SK-N-SH (cell line): ENCODE measurements around the gene FAM20C. TPM values are rescaled to one million over a fixed set of nuclear protein-coding genes. Genes with fewer than 3 reads are reported as not detected.
A peak's percentile ranks its signal among the peaks of the same experiment; 100 is the strongest.

Experiments
- CTCF ChIA-PET: fragments of 300-600, 350-600 bp; formaldehyde crosslinking; extraction: SDS; loops from one replicate; lab custom pipeline; 2021; lab: Yijun Ruan, JAX
- POLR2A ChIA-PET: fragments of 350-600 bp; sonication (Branson Sonifier 250); formaldehyde crosslinking; extraction: SDS; loops from one replicate; lab custom pipeline; 2020; ENCODE audit warnings: antibody characterized with exemption, inconsistent platforms; lab: Yijun Ruan, JAX
- DNase-seq: peaks from one replicate; pipeline ENCODE4 v3.0.0; 2012
- H2AFZ ChIP-seq: fragments of 200-600 bp; sonication (generic); 2 replicates; pipeline ENCODE4 v1.8.1; 2016; ENCODE audit warnings: antibody characterized with exemption, mild to moderate bottlenecking, low read depth
- H3F3A ChIP-seq: fragments of 200-600 bp; sonication (generic); replicated peaks from 2 replicates; pipeline ENCODE3; 2016; ENCODE audit warnings: antibody characterized with exemption, mild to moderate bottlenecking; ENCODE audit not compliant: insufficient read depth
- H3K27ac ChIP-seq, 2 experiments: fragments of 200-500 bp in 1 of 2; fragments of 200-600 bp in 1 of 2; sonication (Bioruptor generic) in 1 of 2; sonication (generic), shearing (Covaris generic) in 1 of 2; 2 replicates each; pipeline versions ENCODE4 v1.5.1 to v1.6.1; 2014 to 2016; ENCODE audit warnings: low read depth in 2 of 2, inconsistent platforms in 1 of 2, low read length in 1 of 2, mild to moderate bottlenecking in 1 of 2, mixed read lengths in 1 of 2
- H3K27me3 ChIP-seq: fragments of 200-600 bp; sonication (generic), shearing (Covaris generic); 2 replicates; pipeline ENCODE4 v1.6.1; 2016; ENCODE audit warnings: mixed run types; ENCODE audit not compliant: insufficient read depth
- H3K36me3 ChIP-seq, 2 experiments: fragments of 200-500 bp in 1 of 2; fragments of 200-600 bp in 1 of 2; sonication (Bioruptor generic) in 1 of 2; sonication (generic) in 1 of 2; replicated peaks in 1 of 2; 2 replicates each; pipeline versions ENCODE3 to v1.5.1; 2014 to 2016; ENCODE audit warnings: low read length in 1 of 2, mild to moderate bottlenecking in 1 of 2; ENCODE audit not compliant: insufficient read depth in 2 of 2, control insufficient read depth in 1 of 2
- H3K4me1 ChIP-seq, 2 experiments: fragments of 200-500 bp in 1 of 2; fragments of 200-600 bp in 1 of 2; sonication (Bioruptor generic) in 1 of 2; sonication (generic), shearing (Covaris generic) in 1 of 2; 2 replicates each; pipeline versions ENCODE4 v1.5.1 to v1.6.1; 2014 to 2016; ENCODE audit warnings: low read depth in 1 of 2, low read length in 1 of 2, mixed run types in 1 of 2; ENCODE audit not compliant: insufficient read depth in 2 of 2, control insufficient read depth in 1 of 2
- H3K4me2 ChIP-seq: fragments of 200-600 bp; sonication (generic), shearing (Covaris generic); 2 replicates; pipeline ENCODE4 v1.6.1; 2017; ENCODE audit warnings: mixed run types
- H3K4me3 ChIP-seq, 2 experiments: fragments of 200-500 bp in 1 of 2; fragments of 200-600 bp in 1 of 2; sonication (Bioruptor generic) in 1 of 2; sonication (generic), shearing (Covaris generic) in 1 of 2; 2 replicates each; pipeline versions ENCODE4 v1.5.1 to v1.8.1; 2014 to 2016; ENCODE audit warnings: low read depth in 2 of 2, inconsistent platforms in 1 of 2, low read length in 1 of 2, mild to moderate bottlenecking in 1 of 2, mixed read lengths in 1 of 2, moderate library complexity in 1 of 2
- H3K79me2 ChIP-seq: fragments of 200-600 bp; sonication (generic); 2 replicates; pipeline ENCODE4 v1.8.1; 2017; ENCODE audit warnings: mild to moderate bottlenecking; ENCODE audit not compliant: insufficient read depth
- H3K9ac ChIP-seq: fragments of 200-600 bp; sonication (generic); 2 replicates; pipeline ENCODE4 v1.6.1; 2017; ENCODE audit warnings: mixed run types
- H3K9me2 ChIP-seq: fragments of 200-600 bp; sonication (generic); 2 replicates; pipeline ENCODE4 v1.6.1; 2017; ENCODE audit warnings: mixed run types
- H3K9me3 ChIP-seq: fragments of 200-600 bp; sonication (generic); 2 replicates; pipeline ENCODE4 v1.6.1; 2017; ENCODE audit warnings: mixed run types, mild to moderate bottlenecking, moderate library complexity
- H4K20me1 ChIP-seq: fragments of 200-600 bp; sonication (generic); 2 replicates; pipeline ENCODE4 v1.6.1; 2017; ENCODE audit warnings: mild to moderate bottlenecking, mixed run types; ENCODE audit not compliant: insufficient read depth
- CHD2 ChIP-seq: fragments of 150-350 bp; IDR thresholded peaks from 2 replicates; pipeline ENCODE4 v1.6.1; 2018; ENCODE audit warnings: low read length; ENCODE audit not compliant: partially characterized antibody
- EP300 ChIP-seq, 2 experiments: IDR thresholded peaks; 2 replicates each; pipeline versions ENCODE4 v1.4.0 to v1.6.1; 2012; ENCODE audit warnings: borderline replicate concordance in 1 of 2, low read depth in 1 of 2, low read length in 1 of 2
- JUND ChIP-seq: IDR thresholded peaks from 2 replicates; pipeline ENCODE4 v1.4.0; 2012
- MEF2A ChIP-seq: IDR thresholded peaks from 2 replicates; pipeline ENCODE4 v1.4.0; 2012; ENCODE audit warnings: low read depth, borderline replicate concordance
- NRF1 ChIP-seq: IDR thresholded peaks from 2 replicates; pipeline ENCODE4 v1.6.1; 2012; ENCODE audit warnings: low read depth, mild to moderate bottlenecking, low read length
- PBX3 ChIP-seq: IDR thresholded peaks from 2 replicates; pipeline ENCODE4; 2012
- POLR2AphosphoS5 ChIP-seq: IDR thresholded peaks from 2 replicates; pipeline ENCODE4 v1.6.1; 2012; ENCODE audit warnings: low read depth, low read length
- TAF1 ChIP-seq: IDR thresholded peaks from 2 replicates; pipeline ENCODE4 v1.6.1; 2012; ENCODE audit warnings: low read depth, mild to moderate bottlenecking, low read length, moderate library complexity, borderline replicate concordance
- USF2 ChIP-seq: fragments of 150-350 bp; IDR thresholded peaks from 2 replicates; pipeline ENCODE4 v1.6.1; 2017; ENCODE audit warnings: antibody characterized with exemption, low read length, low read depth, borderline replicate concordance
- WGBS: methylation state at CpG from one replicate; pipeline ENCODE4 v1.1.6; 2017; ENCODE audit warnings: low lambda C conversion rate; 5-methylcytosine and 5-hydroxymethylcytosine counted together
- polyA plus RNA-seq, 3 experiments: library from polyadenylated mRNA; depleted of rRNA; stranded (reverse); fragments of >200 nt; gene quantifications; 2 replicates each; pipeline ENCODE4 v1.2.3, GENCODE V29; 2012

FAM20C gene
- polyA plus RNA-seq (2012; rRNA removed) = 6.8 and 12.7 TPM in 2 replicates
- polyA plus RNA-seq (2012; cell fraction: cytosol; rRNA removed) = 5.8 and 10.0 TPM in 2 replicates
- 11.8 and 16.7 TPM in 2 replicates for polyA plus RNA-seq (2012; cell fraction: nucleus; rRNA removed)

GRCh38 chr7:191981-192649 lies at the start of gene FAM20C:
Gene FAM20C, plus strand, starts transcription at chr7:192571. Its CDS starts 629 bp downstream, at chr7:193200.
- peak; percentile 91 for DNase-seq
- Histone ChIP-seq H3K4me2 (peak within 1 kb of the TSS; percentile 91), H3K27me3 (no peaks in the 10 kb centered on the region), H3K4me3 (peak within 1 kb of the TSS; percentile 46 to 79), H4K20me1 (peaks cover 34% of the 10 kb centered on the region), H3K9me2 (no peaks in the 10 kb centered on the region), H3K9me3 (no peaks in the 10 kb centered on the region), H3K36me3 (no peaks in the 10 kb centered on the region), H3F3A (no peaks in the 10 kb centered on the region), H3K9ac (peak within 1 kb of the TSS; percentile 65), H3K27ac (no peak within 1 kb of the TSS), H2AFZ (no peak within 1 kb of the TSS; the same call in 1 of the 2 replicates), H3K79me2 (peaks cover 21% of the 10 kb centered on the region; the same call in 1 of the 2 replicates), H3K4me1 (peaks cover 0 to 16% of the 10 kb centered on the region in 2 experiments; a peak in 2 of 4 replicates)
- WGBS = no CpG with 5 or more reads among the region's 89 CpGs
- ChIA-PET POLR2A (interaction anchor here (0.6 to 0.8 kb wide), 3 partner anchors 18 to 576 kb away, joined by 3 to 7 read pairs (median 4); no protein-coding TSS in a partner anchor), CTCF (interaction anchor here (0.8 to 1.6 kb wide), 7 partner anchors 8 to 130 kb away, joined by 3 to 4 read pairs (median 3); no protein-coding TSS in a partner anchor)
- TF ChIP-seq CHD2 = no peak
- TF ChIP-seq TAF1 = no peak
- TF ChIP-seq NRF1 = peak; percentile 8; the same call in 1 of the 2 replicates
- TF ChIP-seq USF2 = no peak

GRCh38 chr7:143145-143751 lies 49.1 kb upstream of the FAM20C start:
- H3K9me3 ChIP-seq = no peaks in the 10 kb centered on the region
- 84% methylated on average over 19 of the region's 22 CpGs for WGBS
- H4K20me1 ChIP-seq = no peaks in the 10 kb centered on the region
- H3K9ac ChIP-seq = no peak overlapping the region
- H3K79me2 ChIP-seq = no peaks in the 10 kb centered on the region
- POLR2A ChIA-PET = no interaction called here
- peak overlapping the region in 1 of 2 experiments; percentile 65; a peak in 1 of 4 replicates for H3K27ac ChIP-seq
- peaks cover 0 to 21% of the 10 kb centered on the region in 2 experiments; a peak in 1 of 4 replicates for H3K4me1 ChIP-seq
- no peak for TF ChIP-seq EP300 (IDR thresholded peaks at IDR 0.05; ENCODE audit: borderline replicate concordance in 1 of 2, low read depth in 1 of 2, low read length in 1 of 2)
- TF ChIP-seq, all 33 proteins: peak for 0
- no peak overlapping the region for H3K4me3 ChIP-seq
- CTCF ChIA-PET = no interaction called here
- 0 out of 2 replicates have a peak, but pooled peaks cover 2% of the 10 kb centered on the region for H3K27me3 ChIP-seq
- no peaks in the 10 kb centered on the region for H3F3A ChIP-seq
- H3K36me3 ChIP-seq = peaks cover 0 to 11% of the 10 kb centered on the region in 2 experiments
- DNase-seq = no peak
- H3K9me2 ChIP-seq = no peaks in the 10 kb centered on the region
- no peak overlapping the region for H2AFZ ChIP-seq
- no peak overlapping the region for H3K4me2 ChIP-seq

GRCh38 chr7:143811-144453 lies 48.4 kb upstream of the FAM20C start:
- no peak overlapping the region for H3K4me3 ChIP-seq
- H2AFZ ChIP-seq = no peak overlapping the region
- H4K20me1 ChIP-seq = no peaks in the 10 kb centered on the region
- H3K4me1 ChIP-seq = peaks cover 0 to 21% of the 10 kb centered on the region in 2 experiments; a peak in 2 of 4 replicates
- H3F3A ChIP-seq = no peaks in the 10 kb centered on the region
- ChIA-PET CTCF (no interaction called here), POLR2A (no interaction called here)
- H3K4me2 ChIP-seq = no peak overlapping the region
- no peaks in the 10 kb centered on the region for H3K9me3 ChIP-seq
- peaks cover 0 to 11% of the 10 kb centered on the region in 2 experiments for H3K36me3 ChIP-seq
- 84% methylated on average over 12 of the region's 12 CpGs for WGBS
- H3K27ac ChIP-seq = no peak overlapping the region; a peak in 1 of 4 replicates
- no peak for DNase-seq
- H3K9ac ChIP-seq = no peak overlapping the region
- no peaks in the 10 kb centered on the region for H3K79me2 ChIP-seq
- H3K27me3 ChIP-seq = no peaks in the 10 kb centered on the region
- TF ChIP-seq MEF2A = no peak
- no peak for TF ChIP-seq JUND
- TF ChIP-seq TAF1 = no peak
- no peak for TF ChIP-seq PBX3
- TF ChIP-seq POLR2AphosphoS5 = no peak
- no peaks in the 10 kb centered on the region for H3K9me2 ChIP-seq
